ENCODE measurements around the gene SLC22A16.

DNA sequence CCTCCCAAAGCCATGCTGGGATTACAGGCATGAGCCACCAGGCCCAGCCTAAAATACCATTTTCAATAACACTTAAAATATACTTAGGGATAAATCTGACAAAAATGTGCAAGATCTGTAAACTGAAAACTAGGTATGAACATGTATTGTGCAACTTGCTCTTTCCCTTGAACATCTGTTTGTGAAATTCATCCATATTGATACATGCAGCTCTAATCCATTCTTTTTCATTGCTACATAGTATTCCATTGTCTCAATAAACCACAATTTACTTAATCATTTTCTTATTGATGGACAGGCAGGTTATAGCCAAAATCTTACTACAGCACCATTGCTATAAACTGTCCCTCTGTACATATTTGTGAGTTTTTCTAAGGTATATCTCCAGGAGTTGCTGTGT lies 4.7 kb upstream of the SLC22A16 start:
- TF ChIP-seq, protein P1, sequence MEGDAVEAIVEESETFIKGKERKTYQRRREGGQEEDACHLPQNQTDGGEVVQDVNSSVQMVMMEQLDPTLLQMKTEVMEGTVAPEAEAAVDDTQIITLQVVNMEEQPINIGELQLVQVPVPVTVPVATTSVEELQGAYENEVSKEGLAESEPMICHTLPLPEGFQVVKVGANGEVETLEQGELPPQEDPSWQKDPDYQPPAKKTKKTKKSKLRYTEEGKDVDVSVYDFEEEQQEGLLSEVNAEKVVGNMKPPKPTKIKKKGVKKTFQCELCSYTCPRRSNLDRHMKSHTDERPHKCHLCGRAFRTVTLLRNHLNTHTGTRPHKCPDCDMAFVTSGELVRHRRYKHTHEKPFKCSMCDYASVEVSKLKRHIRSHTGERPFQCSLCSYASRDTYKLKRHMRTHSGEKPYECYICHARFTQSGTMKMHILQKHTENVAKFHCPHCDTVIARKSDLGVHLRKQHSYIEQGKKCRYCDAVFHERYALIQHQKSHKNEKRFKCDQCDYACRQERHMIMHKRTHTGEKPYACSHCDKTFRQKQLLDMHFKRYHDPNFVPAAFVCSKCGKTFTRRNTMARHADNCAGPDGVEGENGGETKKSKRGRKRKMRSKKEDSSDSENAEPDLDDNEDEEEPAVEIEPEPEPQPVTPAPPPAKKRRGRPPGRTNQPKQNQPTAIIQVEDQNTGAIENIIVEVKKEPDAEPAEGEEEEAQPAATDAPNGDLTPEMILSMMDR (IDR thresholded peaks at IDR 0.05; ENCODE audit: insufficient read depth, low read depth, low read length) = no peak
- no peak for TF ChIP-seq EZH2 (IDR thresholded peaks at IDR 0.05; ENCODE audit: insufficient read depth, low read length)
